Natural killer cell treated with Interleukin-12 subunit alpha and Interleukin-12 subunit beta and Interleukin-15 and Interleukin-18, amount 100 ng/mL, for 72 hours (primary cell): ENCODE data around the gene GSTM2. TPM values are rescaled to one million over a fixed set of nuclear protein-coding genes. Genes with fewer than 3 reads are reported as not detected.

Experiments
- ATAC-seq, 2 donors: fragments of 150-1000 bp; cut with Tn5 transposase in 1 of 2; sonication (Bioruptor Pico), chemical (Tn5 transposase) in 1 of 2; 2 replicates each; pipeline ENCODE4 v1.10.0; 2021
- DNase-seq: peaks from one replicate; pipeline ENCODE4 v3.0.0; 2022; ENCODE audit warnings: low spot score
- H3K27ac Mint-ChIP-seq, 2 donors: 1 replicate in 1 of 2; 2 replicates in 1 of 2; pipeline ENCODE4 v1.8.0; 2022; ENCODE audit warnings: mixed read lengths in 2 of 2, mild to moderate bottlenecking in 1 of 2, moderate library complexity in 1 of 2
- H3K27me3 Mint-ChIP-seq, 2 donors: 1 replicate in 1 of 2; 2 replicates in 1 of 2; pipeline ENCODE4 v1.8.0; 2022; ENCODE audit warnings: mixed read lengths in 2 of 2
- H3K36me3 Mint-ChIP-seq: one replicate; pipeline ENCODE4 v1.8.0; 2022; ENCODE audit warnings: mixed read lengths
- H3K4me1 Mint-ChIP-seq, 2 donors: 1 replicate in 1 of 2; 2 replicates in 1 of 2; pipeline ENCODE4 v1.8.0; 2022; ENCODE audit warnings: low read depth in 2 of 2, mixed read lengths in 2 of 2, mild to moderate bottlenecking in 1 of 2
- H3K4me3 Mint-ChIP-seq: one replicate; pipeline ENCODE4 v1.8.0; 2022; ENCODE audit warnings: mixed read lengths
- H3K9me3 Mint-ChIP-seq: 2 replicates; pipeline ENCODE4 v1.8.0; 2022; ENCODE audit warnings: mixed read lengths
- total RNA-seq, 2 donors: library from RNA; stranded (reverse); gene quantifications; one replicate each; pipeline ENCODE4 v1.2.3, GENCODE V29; 2022

The GSTM2 gene
- total RNA-seq = 10 to 100 TPM in 1 of 2 donors, 1 to 10 TPM in 1; 3.6 to 10.8 TPM

DNA sequence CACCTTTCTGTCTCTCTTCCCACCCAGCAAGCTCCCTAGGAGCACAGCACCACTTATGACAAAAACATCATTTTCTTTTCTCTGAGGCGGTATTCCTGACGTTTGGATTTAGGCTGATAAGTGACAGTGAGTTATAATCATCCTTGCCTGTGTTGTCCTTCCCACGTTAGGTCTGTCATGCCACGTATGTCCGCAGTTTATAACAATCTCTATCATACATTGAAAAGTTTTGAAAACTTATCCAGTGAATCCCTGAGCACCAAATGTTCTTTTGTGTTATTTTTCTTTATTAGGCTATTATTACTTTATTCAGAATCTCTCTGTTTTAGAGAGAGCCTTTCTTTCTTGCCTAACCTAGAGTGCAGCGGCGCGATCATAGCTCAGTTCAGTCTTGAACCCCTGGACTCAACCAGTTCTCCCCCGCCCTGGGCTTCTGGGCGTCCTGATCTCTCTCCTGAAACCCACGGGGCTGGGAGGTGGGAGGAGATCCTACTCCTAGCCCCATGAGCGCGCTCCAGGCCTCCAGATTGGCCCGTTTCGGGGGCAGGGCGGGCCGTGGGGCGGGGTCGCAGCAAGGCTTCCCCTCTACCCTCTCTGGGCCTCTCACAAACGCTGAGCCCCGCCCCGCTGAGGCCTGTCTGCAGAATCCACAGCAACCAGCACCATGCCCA is at the start of gene GSTM2:
Gene GSTM2 (plus strand): TSS at position 606 of the 671 bp plus-strand sequence. CDS start 59 bp downstream, at position 665.
- ATAC-seq = peak; percentile 93 to 95
- peak; percentile 69 for DNase-seq
- peak within 1 kb of the TSS; percentile 60 for H3K4me3 Mint-ChIP-seq
- H3K4me1 Mint-ChIP-seq = peaks cover 21 to 26% of the 10 kb centered on the region in 2 donors
- H3K27me3 Mint-ChIP-seq = no peaks in the 10 kb centered on the region
- no peaks in the 10 kb centered on the region for H3K9me3 Mint-ChIP-seq
- H3K36me3 Mint-ChIP-seq = no peaks in the 10 kb centered on the region
- peak within 1 kb of the TSS in 1 of 2 donors; percentile 62 for H3K27ac Mint-ChIP-seq

DNA sequence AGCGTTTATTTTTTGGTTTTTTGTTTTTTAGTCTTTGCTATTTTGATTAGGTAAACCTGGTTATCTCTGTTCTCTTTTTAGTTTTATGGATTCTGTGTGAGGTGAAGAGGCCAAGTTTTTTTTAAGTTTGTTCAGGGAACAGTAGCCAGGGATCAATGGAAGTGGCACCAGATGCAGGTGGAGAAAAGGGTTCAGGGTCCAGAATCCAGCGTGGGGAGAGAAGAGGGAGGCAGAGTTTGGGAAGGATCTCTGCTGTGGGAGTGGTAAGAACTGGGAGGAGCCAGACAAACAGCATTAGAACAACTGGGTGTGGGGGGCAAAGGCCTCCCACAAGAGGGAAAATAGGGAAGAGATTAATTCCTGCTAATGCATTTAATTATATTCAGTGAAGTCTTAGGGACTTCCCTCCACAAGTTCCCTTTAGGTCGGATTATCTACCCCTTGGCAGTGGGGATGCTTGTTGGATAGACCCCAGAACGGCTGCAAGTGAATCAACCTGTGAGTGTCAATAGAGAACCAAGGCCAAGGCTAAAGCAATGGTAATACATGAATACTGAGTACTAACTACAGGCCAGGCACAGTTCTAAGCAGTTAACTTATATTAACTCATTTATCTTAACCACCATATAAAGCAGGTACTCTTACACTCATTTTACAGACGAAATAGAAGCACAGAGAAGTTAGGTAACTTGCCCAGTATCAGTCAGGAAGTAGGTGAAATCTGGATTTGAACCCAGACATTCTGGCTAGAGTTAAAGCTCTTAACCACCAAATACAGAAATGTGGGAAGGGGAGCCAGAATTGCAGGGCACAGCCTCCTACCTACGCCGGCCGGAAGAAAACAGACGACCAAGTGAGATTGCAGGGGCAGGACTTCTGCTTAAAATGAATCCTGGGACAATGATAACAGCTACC is 48.9 kb upstream of the GSTM2 start:
- Mint-ChIP-seq H3K27me3 (peaks cover 0 to 3% of the 10 kb centered on the region in 2 donors), H3K36me3 (no peaks in the 10 kb centered on the region), H3K4me1 (peaks cover 47 to 58% of the 10 kb centered on the region in 2 donors), H3K27ac (peak overlapping the region; percentile 90 to 97), H3K4me3 (peak overlapping the region; percentile 92), H3K9me3 (no peaks in the 10 kb centered on the region)
- no peak for ATAC-seq
- DNase-seq = no peak

DNA sequence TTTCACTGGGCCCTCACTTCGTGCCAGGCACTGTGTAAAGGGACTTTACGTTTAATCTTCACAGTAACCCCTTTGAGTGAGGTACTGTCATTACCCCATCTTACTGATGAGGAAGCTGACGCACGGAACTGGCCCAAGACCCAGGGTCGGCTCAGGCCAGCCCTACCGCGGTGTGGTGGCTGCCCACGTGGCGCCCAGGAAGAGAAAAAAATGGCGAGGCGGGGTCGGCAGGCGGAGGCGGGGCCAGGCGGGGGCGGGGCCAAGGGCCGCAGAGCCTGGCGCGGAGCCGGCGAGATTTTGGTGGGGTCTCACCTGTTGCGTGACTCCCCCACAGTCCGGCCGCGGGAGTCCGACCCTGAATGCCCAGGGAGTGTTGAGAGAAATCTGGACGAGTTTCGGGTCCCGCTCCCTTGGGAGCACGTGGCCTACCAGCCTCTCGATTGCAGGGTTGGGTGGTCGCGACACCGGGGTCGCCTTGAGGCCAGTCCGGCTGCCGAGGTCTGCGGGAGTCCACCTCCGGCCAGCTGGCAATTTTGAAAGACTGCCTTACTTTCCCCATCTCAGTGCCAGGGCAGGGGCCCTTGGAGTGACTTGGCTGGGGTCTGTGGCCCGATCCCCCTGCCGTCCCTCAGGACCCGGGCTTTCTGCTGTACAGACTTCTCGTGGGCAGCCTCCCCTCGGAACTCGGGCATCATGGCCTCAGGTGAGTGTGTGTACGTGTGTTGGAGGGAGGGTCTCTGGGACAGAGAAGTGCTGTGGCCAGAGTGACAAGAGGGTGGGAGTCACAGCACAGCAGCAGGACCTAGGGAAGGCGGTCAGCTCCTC is 48.1 kb upstream of the GSTM2 start, which contains the start of the genes AMPD2 and GNAT2:
Gene AMPD2 (plus strand): TSS at position 262 of the 825 bp plus-strand sequence. CDS start 1,339 bp downstream, outside the sequence.
Gene GNAT2 (minus strand): TSS at position 41 of the 825 bp plus-strand sequence. CDS start 6,746 bp downstream, outside the sequence.
- peaks cover 47 to 58% of the 10 kb centered on the region in 2 donors for H3K4me1 Mint-ChIP-seq
- peak; percentile 81 to 85 for ATAC-seq

DNA sequence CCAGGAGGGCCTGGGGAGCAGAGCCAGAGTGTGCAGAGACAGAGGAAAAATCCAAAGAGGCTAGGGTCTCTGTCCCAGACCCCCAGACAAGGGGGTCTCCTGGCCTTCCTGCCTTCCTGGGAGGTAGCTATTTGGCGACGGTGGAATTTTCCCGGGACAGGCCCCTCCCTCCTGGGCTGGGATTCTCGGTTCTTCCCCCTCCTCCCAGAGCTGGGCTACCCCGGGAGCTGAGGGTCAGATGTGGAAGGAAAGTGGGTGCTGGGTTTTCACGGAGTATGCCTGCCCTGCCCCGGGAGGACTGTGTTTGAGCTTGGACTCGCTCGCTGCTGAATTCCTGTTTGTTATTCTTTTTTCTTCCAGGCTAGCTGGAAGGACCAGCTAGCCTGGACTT is 47.5 kb upstream of the GSTM2 start:
- peak overlapping the region; percentile 92 for H3K4me3 Mint-ChIP-seq
- ATAC-seq (no peak), DNase-seq (no peak)
- peaks cover 47 to 58% of the 10 kb centered on the region in 2 donors for H3K4me1 Mint-ChIP-seq
- peak overlapping the region; percentile 90 to 97 for H3K27ac Mint-ChIP-seq
- H3K27me3 Mint-ChIP-seq = peaks cover 0 to 3% of the 10 kb centered on the region in 2 donors
- H3K36me3 Mint-ChIP-seq = no peaks in the 10 kb centered on the region
- H3K9me3 Mint-ChIP-seq = no peaks in the 10 kb centered on the region

More for the DNA sequence above, 48.1 kb upstream of the GSTM2 start, which contains the start of the genes AMPD2 and GNAT2:
- Mint-ChIP-seq H3K27ac (peak within 1 kb of the TSS; percentile 90 to 97), H3K9me3 (no peaks in the 10 kb centered on the region), H3K36me3 (no peaks in the 10 kb centered on the region), H3K27me3 (peaks cover 0 to 3% of the 10 kb centered on the region in 2 donors), H3K4me3 (peak within 1 kb of the TSS; percentile 92)
- DNase-seq = peak; percentile 84

DNA sequence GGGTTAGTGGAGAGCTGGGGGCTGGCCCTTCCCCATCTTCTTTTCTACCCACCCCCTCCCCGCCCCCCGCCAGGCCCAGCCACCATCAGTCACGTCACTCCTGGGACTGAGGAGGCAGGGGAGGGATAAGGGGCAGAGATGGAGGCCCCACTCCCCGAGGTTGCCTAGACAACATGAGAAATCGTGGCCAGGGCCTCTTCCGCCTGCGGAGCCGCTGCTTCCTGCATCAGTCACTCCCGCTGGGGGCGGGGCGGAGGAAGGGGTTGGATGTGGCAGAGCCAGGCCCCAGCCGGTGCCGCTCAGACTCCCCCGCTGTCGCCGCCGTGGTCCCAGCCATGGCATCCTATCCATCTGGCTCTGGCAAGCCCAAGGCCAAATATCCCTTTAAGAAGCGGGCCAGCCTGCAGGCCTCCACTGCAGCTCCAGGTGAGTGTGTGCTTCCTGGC is 47.0 kb upstream of the GSTM2 start:
- Mint-ChIP-seq H3K4me3 (peak overlapping the region; percentile 92), H3K27me3 (peaks cover 0 to 3% of the 10 kb centered on the region in 2 donors), H3K27ac (peak overlapping the region; percentile 90 to 97), H3K36me3 (no peaks in the 10 kb centered on the region), H3K9me3 (no peaks in the 10 kb centered on the region), H3K4me1 (peaks cover 46 to 57% of the 10 kb centered on the region in 2 donors)
- DNase-seq = peak; percentile 97
- ATAC-seq = peak; percentile 90

DNA sequence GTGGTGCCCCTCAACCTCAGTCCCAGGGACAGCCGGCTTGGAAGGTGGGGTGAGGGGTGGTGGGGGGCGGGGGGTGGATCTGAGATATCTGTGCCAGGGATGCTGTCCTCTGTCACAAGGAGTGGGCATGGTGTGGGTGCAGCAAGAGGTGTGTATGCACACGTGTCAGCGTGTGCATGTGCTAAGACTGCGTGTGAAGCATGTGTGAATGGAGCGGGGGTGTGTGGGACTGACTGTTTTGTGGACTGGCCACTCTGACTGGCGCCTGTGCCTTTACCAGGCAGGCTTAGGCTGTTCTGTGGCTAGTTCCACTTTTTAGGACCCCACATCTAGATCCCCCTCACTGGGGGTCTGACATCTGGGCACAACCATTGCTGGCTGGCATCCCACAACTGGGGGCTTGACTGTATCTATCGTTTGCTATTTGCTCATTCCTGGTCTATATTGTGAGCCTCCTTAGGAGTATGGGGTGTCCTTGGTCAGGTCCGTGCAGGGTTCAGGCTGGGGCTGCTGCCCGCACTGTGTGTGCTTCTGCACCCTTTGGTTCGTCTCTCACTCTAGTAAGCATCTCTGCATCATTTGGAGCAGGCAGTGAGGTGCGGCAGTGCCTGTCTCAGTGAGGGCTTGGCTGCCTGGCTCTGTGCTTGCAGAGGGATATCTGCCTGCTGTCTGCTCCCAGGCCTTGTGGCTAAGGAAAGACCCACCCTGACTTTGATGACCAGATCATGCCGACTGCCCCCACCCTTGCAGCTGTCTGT is 46.3 kb upstream of the GSTM2 start:
- ATAC-seq (peak in 1 of 2 donors; percentile 44), DNase-seq (no peak)
- peaks cover 39 to 53% of the 10 kb centered on the region in 2 donors for H3K4me1 Mint-ChIP-seq
- peak overlapping the region; percentile 92 for H3K4me3 Mint-ChIP-seq
- H3K27me3 Mint-ChIP-seq = peaks cover 0 to 3% of the 10 kb centered on the region in 2 donors
- no peaks in the 10 kb centered on the region for H3K36me3 Mint-ChIP-seq
- H3K27ac Mint-ChIP-seq = peak overlapping the region; percentile 90 to 97
- no peaks in the 10 kb centered on the region for H3K9me3 Mint-ChIP-seq

DNA sequence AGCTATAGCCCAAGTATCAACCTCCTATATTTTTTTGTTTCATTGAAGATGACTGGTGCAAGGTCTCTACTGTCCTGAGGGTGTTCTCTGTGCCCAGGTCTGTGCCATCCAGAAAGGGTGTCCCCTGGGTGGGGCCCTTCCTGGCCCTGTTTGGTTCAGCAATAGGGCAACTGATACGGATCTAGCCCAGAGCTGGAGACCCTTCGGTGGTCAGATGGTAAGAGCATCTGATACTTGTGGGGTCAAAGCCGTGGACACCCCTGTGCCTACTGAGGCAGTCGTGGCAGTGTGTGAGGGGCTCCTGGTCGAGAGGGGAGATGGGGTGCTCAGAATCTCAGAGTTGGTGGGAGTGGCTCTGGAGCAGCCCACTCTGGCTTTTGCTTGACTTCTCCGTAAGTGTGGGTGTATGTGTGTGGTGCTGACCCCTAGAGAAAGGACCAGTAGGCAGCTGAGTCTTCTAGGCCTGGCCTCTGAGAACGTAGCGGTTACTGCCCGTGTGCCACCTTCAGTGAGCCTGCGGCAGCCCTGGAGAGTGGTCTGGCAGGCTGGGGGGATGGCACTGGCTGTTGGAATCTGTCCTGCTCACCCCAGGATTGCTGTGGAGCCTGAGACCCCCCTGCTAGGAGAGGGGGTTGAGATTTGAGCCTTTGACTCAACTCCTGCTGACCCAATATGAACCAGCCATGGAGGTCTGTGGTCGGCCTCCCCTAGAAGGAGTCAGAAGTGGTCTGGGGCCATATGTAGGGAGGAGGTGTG is 45.5 kb upstream of the GSTM2 start:
- Mint-ChIP-seq H3K9me3 (no peaks in the 10 kb centered on the region), H3K27me3 (peaks cover 0 to 3% of the 10 kb centered on the region in 2 donors), H3K4me1 (peaks cover 31 to 47% of the 10 kb centered on the region in 2 donors), H3K4me3 (peak overlapping the region; percentile 92), H3K27ac (peak overlapping the region; percentile 90 to 97), H3K36me3 (no peaks in the 10 kb centered on the region)
- ATAC-seq (no peak), DNase-seq (no peak)

DNA sequence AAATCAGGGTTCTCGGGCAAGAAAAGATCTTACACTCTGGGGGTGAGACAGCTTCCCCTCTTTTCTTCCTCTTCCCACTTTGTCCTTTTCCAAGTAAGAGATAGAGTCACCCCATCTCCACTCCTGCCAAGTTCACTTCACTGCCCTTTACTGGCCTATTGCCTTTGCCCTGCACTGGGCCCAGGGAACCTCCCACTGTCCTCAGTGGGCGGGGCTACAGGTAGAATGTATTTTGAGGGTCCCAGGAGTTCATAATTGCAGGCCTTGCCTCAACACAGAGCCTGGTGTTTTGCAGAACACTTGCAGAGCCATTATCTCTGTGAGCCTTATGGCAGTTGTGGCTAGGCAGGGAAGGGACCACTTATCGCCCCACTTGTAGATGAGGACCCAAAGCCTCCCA is 45.0 kb upstream of the GSTM2 start:
- H3K27ac Mint-ChIP-seq = peak overlapping the region in 1 of 2 donors; percentile 90
- ATAC-seq (no peak), DNase-seq (no peak)
- H3K36me3 Mint-ChIP-seq = no peaks in the 10 kb centered on the region
- H3K9me3 Mint-ChIP-seq = no peaks in the 10 kb centered on the region
- peaks cover 28 to 43% of the 10 kb centered on the region in 2 donors for H3K4me1 Mint-ChIP-seq
- peak overlapping the region; percentile 92 for H3K4me3 Mint-ChIP-seq
- H3K27me3 Mint-ChIP-seq = no peaks in the 10 kb centered on the region

DNA sequence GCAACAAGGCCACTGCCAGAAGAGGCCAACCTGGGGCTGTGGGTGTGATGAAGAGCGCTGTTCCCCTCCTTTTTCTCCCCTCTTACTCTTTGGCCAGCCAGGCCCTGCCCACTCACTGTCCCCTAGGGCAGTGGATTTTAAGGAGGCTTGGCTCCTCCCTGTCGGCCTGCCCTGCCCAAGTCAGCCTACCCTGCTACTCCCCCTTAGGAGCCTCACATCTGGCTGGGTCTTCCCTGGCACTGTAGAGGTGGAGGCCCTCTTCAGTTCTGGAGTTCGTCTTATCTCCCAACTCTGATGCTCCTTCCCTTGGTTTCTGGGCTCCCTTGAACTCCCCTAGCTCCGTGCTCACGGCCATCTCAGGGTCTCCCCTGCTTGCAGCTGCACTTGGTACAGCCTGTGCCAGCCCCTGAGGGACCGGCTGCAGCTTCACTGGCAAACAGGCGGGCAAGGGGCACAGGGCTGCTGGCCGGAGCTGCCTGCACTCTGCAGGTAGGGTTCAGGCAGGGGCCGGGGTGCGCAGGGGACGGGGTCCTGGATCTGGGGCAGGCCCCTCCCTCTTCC is 44.2 kb upstream of the GSTM2 start:
- peak overlapping the region; percentile 15 for H3K4me3 Mint-ChIP-seq
- H3K4me1 Mint-ChIP-seq = peaks cover 24 to 40% of the 10 kb centered on the region in 2 donors
- H3K9me3 Mint-ChIP-seq = no peaks in the 10 kb centered on the region
- no peaks in the 10 kb centered on the region for H3K27me3 Mint-ChIP-seq
- no peak for DNase-seq
- no peaks in the 10 kb centered on the region for H3K36me3 Mint-ChIP-seq
- no peak for ATAC-seq
- peak overlapping the region; percentile 14 to 90 for H3K27ac Mint-ChIP-seq

DNA sequence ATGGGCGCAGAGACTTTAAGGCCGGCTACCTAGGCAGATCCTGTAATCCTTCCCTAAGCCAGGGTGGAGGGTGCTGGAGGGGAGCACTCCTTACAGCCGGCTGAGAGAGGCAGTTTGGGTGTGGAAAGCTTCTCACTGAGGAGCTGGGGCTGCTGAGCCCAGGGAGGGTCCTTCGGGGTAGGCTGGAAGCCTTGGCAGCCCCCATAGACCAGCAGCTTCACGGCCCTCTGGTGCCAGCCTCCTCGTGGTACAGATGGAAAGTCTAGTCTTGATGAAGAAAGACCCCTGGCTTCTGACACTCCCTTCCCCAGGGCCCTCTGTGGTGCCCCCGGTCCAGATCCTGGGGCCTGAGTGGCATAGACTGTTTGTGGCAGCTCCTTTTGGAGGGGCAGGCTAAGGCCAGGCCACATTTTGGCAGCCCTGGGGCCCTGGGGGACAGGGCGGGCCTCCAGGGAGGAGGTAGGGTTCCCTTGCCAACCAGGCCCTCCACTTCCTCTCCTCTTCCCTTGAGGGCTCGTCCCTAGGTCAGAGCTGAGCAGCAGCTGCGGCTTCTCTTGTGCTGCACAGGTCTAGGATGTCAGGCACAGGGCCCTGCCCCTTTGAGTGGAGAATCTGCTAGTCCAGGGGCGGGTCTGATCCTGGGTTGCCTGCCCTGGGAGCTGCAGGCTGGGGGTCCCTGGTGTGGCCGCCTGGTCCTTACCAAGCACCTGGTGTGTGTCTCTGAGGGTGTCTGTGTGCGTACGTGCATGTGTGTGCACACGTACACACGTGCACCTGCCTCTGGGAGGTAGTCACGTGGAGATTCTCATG is 43.5 kb upstream of the GSTM2 start:
- Mint-ChIP-seq H3K4me1 (peaks cover 16 to 33% of the 10 kb centered on the region in 2 donors), H3K36me3 (no peaks in the 10 kb centered on the region)
- no peak for ATAC-seq

DNA sequence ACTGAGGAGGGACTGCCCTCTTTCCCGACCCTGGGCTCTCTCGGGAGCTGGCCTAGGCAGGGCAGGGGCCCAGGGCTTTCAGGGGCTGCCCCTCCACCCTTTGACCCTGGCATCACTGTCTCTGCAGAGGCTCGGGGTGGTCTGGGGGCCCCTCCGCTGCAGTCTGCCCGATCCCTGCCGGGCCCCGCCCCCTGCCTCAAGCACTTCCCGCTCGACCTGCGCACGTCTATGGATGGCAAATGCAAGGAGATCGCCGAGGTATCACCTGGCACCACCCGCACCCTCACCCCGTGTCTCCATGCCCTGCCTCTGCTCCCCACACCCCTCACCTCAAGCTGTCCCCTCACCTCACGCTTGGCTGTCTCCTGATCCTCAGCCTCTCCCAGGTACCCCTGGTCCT is 42.7 kb upstream of the GSTM2 start:
- H3K27me3 Mint-ChIP-seq = no peaks in the 10 kb centered on the region
- H3K4me3 Mint-ChIP-seq = no peak overlapping the region
- no peaks in the 10 kb centered on the region for H3K9me3 Mint-ChIP-seq
- peaks cover 12 to 25% of the 10 kb centered on the region in 2 donors for H3K4me1 Mint-ChIP-seq
- DNase-seq = no peak
- no peak overlapping the region for H3K27ac Mint-ChIP-seq
- ATAC-seq = no peak
- H3K36me3 Mint-ChIP-seq = no peaks in the 10 kb centered on the region

More for the DNA sequence above, 43.5 kb upstream of the GSTM2 start:
- Mint-ChIP-seq H3K27ac (peak overlapping the region; percentile 14 to 90), H3K9me3 (no peaks in the 10 kb centered on the region), H3K4me3 (no peak overlapping the region), H3K27me3 (no peaks in the 10 kb centered on the region)
- no peak for DNase-seq
